ENCODE data around the gene NINJ1. TPM values are rescaled to one million over a fixed set of nuclear protein-coding genes. Genes with fewer than 3 reads are reported as not detected.

The NINJ1 gene
- total RNA-seq (31.5 and 42.2 TPM in 2 replicates), polyA plus RNA-seq (57.7 and 75.4 TPM in 2 replicates), polyA minus RNA-seq (17.9 and 23.1 TPM in 2 replicates), Bru-seq, nascent RNA (percentile 51 among the genes with signal in this experiment), BruChase-seq, experiment 1, labeled RNA remaining after a 6-hour chase (percentile 67 among the genes with signal in this experiment), BruChase-seq, experiment 2, labeled RNA remaining after a 2-hour chase (percentile 57 among the genes with signal in this experiment)
- 41.6 and 45.2 TPM in 2 replicates for polyA plus RNA-seq (2011; cell fraction: cytosol; rRNA removed)
- 13.5 and 16.1 TPM in 2 replicates for polyA plus RNA-seq (2011; cell fraction: nucleus; rRNA removed)
- polyA plus RNA-seq (2012), result 47.0 and 62.3 TPM in 2 replicates
- 9.3 TPM for polyA minus RNA-seq (2011; cell fraction: cytosol; rRNA and poly(A)+ RNA removed)
- 6.6 and 11.2 TPM in 2 replicates for polyA minus RNA-seq (2011; cell fraction: nucleus; rRNA and poly(A)+ RNA removed)
- long read RNA-seq, transcript NINJ1-201 (4 exons, 1,281 nt), result major isoform, 139 of 153 reads
- long read RNA-seq, partial matches to known transcripts, result 3 of 153 reads
- long read RNA-seq, other reads (novel, unspliced or antisense), result 9 of 153 reads

GRCh38 chr9:93134015-93134739 is at the start of gene NINJ1:
Gene NINJ1 (minus strand): TSS chr9:93134251. CDS start chr9:93134217, 34 bp downstream.
- no peaks in the 10 kb centered on the region for H3K27me3 ChIP-seq (ENCODE audit: control insufficient read depth in 2 of 2, insufficient read depth in 2 of 2, low read length in 2 of 2)
- ChIA-PET POLR2A (interaction anchor here (0.6 to 1.7 kb wide), 3 partner anchors 15 to 459 kb away, joined by 5 to 11 read pairs (median 8); partner anchors contain the start of gene CARD19), CTCF (interaction anchor here (0.8 to 1.8 kb wide), 10 partner anchors 10 to 432 kb away, joined by 3 to 13 read pairs (median 5); no protein-coding TSS in a partner anchor)
- H3K9ac ChIP-seq (replicated peaks; ENCODE audit: extremely low read depth, insufficient read depth, low read length), result peak within 1 kb of the TSS; percentile 92
- H3K4me3 ChIP-seq (replicated peaks in 1 of 3; ENCODE audit: insufficient read depth in 1 of 3, low read depth in 1 of 3, low read length in 3 of 3), result peak within 1 kb of the TSS; percentile 54 to 63 (median 58)
- DNase-seq (ENCODE audit: low read depth, low spot score) (peak; percentile 83), FAIRE-seq (peak; percentile 76)
- TF ChIP-seq FOS (IDR thresholded peaks at IDR 0.05; ENCODE audit: borderline replicate concordance, insufficient read depth, low read length) (no peak), EZH2 (IDR thresholded peaks at IDR 0.05; ENCODE audit: borderline replicate concordance, low read depth, low read length, severe bottlenecking) (no peak), POLR2AphosphoS5 (IDR thresholded peaks at IDR 0.05; ENCODE audit: insufficient read depth, low read depth, low read length) (peak; percentile 43), POLR2A (IDR thresholded peaks at IDR 0.05; ENCODE audit: low read depth, low read length) (peak; percentile 77), MAX (IDR thresholded peaks at IDR 0.05; ENCODE audit: insufficient read depth, insufficient read length) (no peak), GATA2 (IDR thresholded peaks at IDR 0.05; ENCODE audit: insufficient read depth, insufficient read length, low read depth, low read length) (no peak), MYC (IDR thresholded peaks at IDR 0.05; ENCODE audit: low read depth, low read length) (no peak), JUN (IDR thresholded peaks at IDR 0.05; ENCODE audit: borderline replicate concordance, insufficient read depth, insufficient read length, low read depth) (no peak), CTCF (IDR thresholded peaks at IDR 0.05; ENCODE audit: extremely low read depth in 1 of 2, insufficient read depth in 1 of 2, low read depth in 1 of 2, low read length in 2 of 2) (peak in 1 of 2 donors; percentile 5)
- H3K27ac ChIP-seq (ENCODE audit: insufficient read depth, low read depth, low read length), result peak within 1 kb of the TSS; percentile 75
- peak within 1 kb of the TSS; percentile 47 for H3K4me2 ChIP-seq (ENCODE audit: insufficient read depth, low read length)
- H3K9me1 ChIP-seq (replicated peaks; ENCODE audit: control insufficient read depth, extremely low read depth, insufficient read depth, low read length), result no peaks in the 10 kb centered on the region
- dilution Hi-C loops (cut with MboI; ENCODE audit: extremely low pct_ligation_motif_present, low sequenced_read_pairs), result no loop called here
- peaks cover 8% of the 10 kb centered on the region for H3K79me2 ChIP-seq (ENCODE audit: control insufficient read depth, insufficient read depth, low read length)
- peaks cover 49% of the 10 kb centered on the region for H3K4me1 ChIP-seq (ENCODE audit: control insufficient read depth, extremely low read depth, insufficient read depth, low read length)
- H3K9me3 ChIP-seq (replicated peaks; ENCODE audit: control insufficient read depth, insufficient read depth, low read length), result no peaks in the 10 kb centered on the region
- no peaks in the 10 kb centered on the region for H3K36me3 ChIP-seq (ENCODE audit: control insufficient read depth in 2 of 2, extremely low read depth in 1 of 2, insufficient read depth in 2 of 2, low read length in 2 of 2)
- no peaks in the 10 kb centered on the region for H4K20me1 ChIP-seq (replicated peaks; ENCODE audit: control insufficient read depth, extremely low read depth, insufficient read depth, low read length)
- peak within 1 kb of the TSS; percentile 89 for H2AFZ ChIP-seq (ENCODE audit: low read depth, low read length)
- intact Hi-C loops (cut with micrococcal nuclease), result no loop called here
- no TSS peak for BruUV-seq (replicated peaks)
